ENCODE data around the gene WNT8B. TPM values are rescaled to one million over a fixed set of nuclear protein-coding genes. Genes with fewer than 3 reads are reported as not detected.

Gene WNT8B
- total RNA-seq, 1 donor from 2014 or later, result not detected

GRCh38 chr10:100480002-100480401 is 17.2 kb downstream of the WNT8B start:
- TF ChIP-seq CTCF (IDR thresholded peaks at IDR 0.05; ENCODE audit: insufficient read depth, low read length, poor library complexity, severe bottlenecking), result no peak
- no peak for DNase-seq (ENCODE audit: low read depth)
- Histone ChIP-seq H3K4me3 (ENCODE audit: low read depth, low read length) (no peak overlapping the region), H3K27me3 (ENCODE audit: control insufficient read depth, insufficient read depth, low read length) (peaks cover 48% of the 10 kb centered on the region), H3K36me3 (ENCODE audit: control insufficient read depth, insufficient read depth, low read length) (no peaks in the 10 kb centered on the region)

GRCh38 chr10:100481462-100482081 is 18.8 kb downstream of the WNT8B start:
- peaks cover 48% of the 10 kb centered on the region for H3K27me3 ChIP-seq (ENCODE audit: control insufficient read depth, insufficient read depth, low read length)

GRCh38 chr10:100482181-100482833 is 19.5 kb downstream of the WNT8B start:
- peak; percentile 91 for TF ChIP-seq CTCF (IDR thresholded peaks at IDR 0.05; ENCODE audit: insufficient read depth, low read length, poor library complexity, severe bottlenecking)
- Histone ChIP-seq H3K27me3 (ENCODE audit: control insufficient read depth, insufficient read depth, low read length) (peaks cover 48% of the 10 kb centered on the region), H3K4me3 (ENCODE audit: low read depth, low read length) (peak overlapping the region; percentile 32), H3K36me3 (ENCODE audit: control insufficient read depth, insufficient read depth, low read length) (no peaks in the 10 kb centered on the region)
- DNase-seq (ENCODE audit: low read depth), result peak; percentile 34

More at GRCh38 chr10:100481462-100482081, 18.8 kb downstream of the WNT8B start:
- TF ChIP-seq CTCF (IDR thresholded peaks at IDR 0.05; ENCODE audit: insufficient read depth, low read length, poor library complexity, severe bottlenecking), result no peak
- H3K4me3 ChIP-seq (ENCODE audit: low read depth, low read length), result peak overlapping the region; percentile 32
- no peaks in the 10 kb centered on the region for H3K36me3 ChIP-seq (ENCODE audit: control insufficient read depth, insufficient read depth, low read length)
- peak; percentile 45 for DNase-seq (ENCODE audit: low read depth)

GRCh38 chr10:100482834-100483185 is 20.0 kb downstream of the WNT8B start:
- H3K36me3 ChIP-seq (ENCODE audit: control insufficient read depth, insufficient read depth, low read length), result no peaks in the 10 kb centered on the region
- DNase-seq (ENCODE audit: low read depth), result no peak
- no peak overlapping the region for H3K4me3 ChIP-seq (ENCODE audit: low read depth, low read length)
- TF ChIP-seq CTCF (IDR thresholded peaks at IDR 0.05; ENCODE audit: insufficient read depth, low read length, poor library complexity, severe bottlenecking), result no peak
- peaks cover 48% of the 10 kb centered on the region for H3K27me3 ChIP-seq (ENCODE audit: control insufficient read depth, insufficient read depth, low read length)

- TF ChIP-seq CTCF (IDR thresholded peaks at IDR 0.05; ENCODE audit: insufficient read depth, low read length, poor library complexity, severe bottlenecking), result no peak
- Histone ChIP-seq H3K27me3 (ENCODE audit: control insufficient read depth, insufficient read depth, low read length) (peaks cover 48% of the 10 kb centered on the region), H3K36me3 (ENCODE audit: control insufficient read depth, insufficient read depth, low read length) (no peaks in the 10 kb centered on the region), H3K4me3 (ENCODE audit: low read depth, low read length) (no peak overlapping the region)
- DNase-seq (ENCODE audit: low read depth), result no peak
Observed at GRCh38 chr10:100483876-100484666, 21.3 kb downstream of the WNT8B start.
